ENCODE measurements around the gene ACTR2.

GRCh38 chr2:65292461-65293011 is 64.9 kb downstream of the ACTR2 start:
- TF ChIP-seq POLR2A (IDR thresholded peaks at IDR 0.05) (no peak), CTCF (IDR thresholded peaks at IDR 0.05) (no peak)

Data from Peyer's patch (tissue), 4 donors.